Loucy (cell line): Measurements from ENCODE around the gene GPC4.

Source experiments
- H2AFZ ChIP-seq: fragments of 200-600 bp; sonication (generic); 2 replicates; pipeline ENCODE4 v1.6.0; 2016; ENCODE audit warnings: antibody characterized with exemption, mild to moderate bottlenecking, low read length, moderate library complexity
- H3F3A ChIP-seq: fragments of 200-600 bp; 2 replicates; pipeline ENCODE4 v1.6.0; 2016; ENCODE audit warnings: antibody characterized with exemption, low read depth, mild to moderate bottlenecking
- H3K27me3 ChIP-seq: fragments of 200-600 bp; sonication (generic); 2 replicates; pipeline ENCODE4 v1.6.1; 2014; ENCODE audit warnings: low read length, mild to moderate bottlenecking; ENCODE audit not compliant: insufficient read depth, poor library complexity, severe bottlenecking
- H3K36me3 ChIP-seq: fragments of 200-600 bp; sonication (generic); 2 replicates; pipeline ENCODE4 v1.6.1; 2016; ENCODE audit warnings: low read length; ENCODE audit not compliant: insufficient read depth
- H3K4me1 ChIP-seq: fragments of 200-600 bp; sonication (generic); 2 replicates; pipeline ENCODE4 v1.5.1; 2014; ENCODE audit warnings: low read length, mild to moderate bottlenecking; ENCODE audit not compliant: insufficient read depth, poor library complexity, severe bottlenecking
- H3K4me2 ChIP-seq: fragments of 200-600 bp; sonication (generic); 2 replicates; pipeline ENCODE4 v1.6.0; 2014; ENCODE audit warnings: antibody characterized with exemption, low read length, low read depth, mild to moderate bottlenecking; ENCODE audit not compliant: poor library complexity, severe bottlenecking
- H3K4me3 ChIP-seq: fragments of 200-600 bp; sonication (generic); 2 replicates; pipeline ENCODE4 v1.5.1; 2014; ENCODE audit warnings: low read length, mild to moderate bottlenecking, mixed read lengths; ENCODE audit not compliant: poor library complexity, severe bottlenecking
- H3K79me2 ChIP-seq: fragments of 200-600 bp; sonication (generic); 2 replicates; pipeline ENCODE4 v1.6.1; 2014; ENCODE audit warnings: low read length; ENCODE audit not compliant: insufficient read depth
- H3K9ac ChIP-seq: fragments of 200-600 bp; sonication (generic); 2 replicates; pipeline ENCODE4 v1.6.0; 2014; ENCODE audit warnings: mild to moderate bottlenecking, low read depth, low read length, moderate library complexity; ENCODE audit not compliant: poor library complexity, severe bottlenecking
- H3K9me2 ChIP-seq: fragments of 200-600 bp; sonication (generic); replicated peaks from 2 replicates; pipeline ENCODE4 v1.6.1; 2016; ENCODE audit warnings: low read depth, low read length, mixed read lengths
- H3K9me3 ChIP-seq: fragments of 200-600 bp; sonication (generic); 2 replicates; pipeline ENCODE4 v1.6.1; 2014; ENCODE audit warnings: mild to moderate bottlenecking, antibody characterized with exemption, low read length, low read depth; ENCODE audit not compliant: insufficient read depth
- H4K20me1 ChIP-seq: fragments of 200-600 bp; sonication (generic); 2 replicates; pipeline ENCODE4 v1.6.0; 2014; ENCODE audit warnings: antibody characterized with exemption, low read length, mild to moderate bottlenecking; ENCODE audit not compliant: insufficient read depth, poor library complexity, severe bottlenecking
- EZH2phosphoT487 ChIP-seq: fragments of 200-600 bp; IDR thresholded peaks from 2 replicates; pipeline ENCODE4 v1.6.1; 2018; ENCODE audit warnings: antibody characterized with exemption, mild to moderate bottlenecking, moderate library complexity, borderline replicate concordance
- TF ChIP-seq, protein P1 (sequence below): fragments of 200-600 bp; sonication (generic); conservative IDR thresholded peaks from 2 replicates; pipeline ENCODE4 v1.5.1; 2014; ENCODE audit warnings: mild to moderate bottlenecking, antibody characterized with exemption, low read length

The GPC4 gene

DNA sequence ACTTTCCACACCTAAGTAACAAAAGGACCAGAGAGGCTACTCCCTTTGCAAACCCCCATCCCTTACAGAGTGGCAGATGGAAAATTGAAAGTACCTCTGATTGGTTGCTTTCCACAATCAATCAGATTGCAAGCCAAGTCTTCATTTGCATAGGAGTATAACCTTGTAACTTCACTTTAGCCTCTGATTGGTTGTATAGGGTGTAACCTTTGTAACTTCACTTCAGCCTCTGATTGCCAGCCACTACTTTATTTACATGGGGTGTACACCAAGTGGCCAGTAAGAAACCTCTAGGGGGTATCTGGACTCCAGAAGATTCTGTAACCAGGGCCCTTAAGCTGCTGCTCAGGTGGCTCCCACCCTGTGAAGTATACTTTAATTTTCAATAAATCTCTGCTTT lies 48.6 kb downstream of the GPC4 start:
- H3K36me3 ChIP-seq, result no peaks in the 10 kb centered on the region
- H3K4me2 ChIP-seq, result no peak overlapping the region
- H3K9ac ChIP-seq, result no peak overlapping the region
- TF ChIP-seq EZH2phosphoT487, result no peak
- TF ChIP-seq, protein P1, sequence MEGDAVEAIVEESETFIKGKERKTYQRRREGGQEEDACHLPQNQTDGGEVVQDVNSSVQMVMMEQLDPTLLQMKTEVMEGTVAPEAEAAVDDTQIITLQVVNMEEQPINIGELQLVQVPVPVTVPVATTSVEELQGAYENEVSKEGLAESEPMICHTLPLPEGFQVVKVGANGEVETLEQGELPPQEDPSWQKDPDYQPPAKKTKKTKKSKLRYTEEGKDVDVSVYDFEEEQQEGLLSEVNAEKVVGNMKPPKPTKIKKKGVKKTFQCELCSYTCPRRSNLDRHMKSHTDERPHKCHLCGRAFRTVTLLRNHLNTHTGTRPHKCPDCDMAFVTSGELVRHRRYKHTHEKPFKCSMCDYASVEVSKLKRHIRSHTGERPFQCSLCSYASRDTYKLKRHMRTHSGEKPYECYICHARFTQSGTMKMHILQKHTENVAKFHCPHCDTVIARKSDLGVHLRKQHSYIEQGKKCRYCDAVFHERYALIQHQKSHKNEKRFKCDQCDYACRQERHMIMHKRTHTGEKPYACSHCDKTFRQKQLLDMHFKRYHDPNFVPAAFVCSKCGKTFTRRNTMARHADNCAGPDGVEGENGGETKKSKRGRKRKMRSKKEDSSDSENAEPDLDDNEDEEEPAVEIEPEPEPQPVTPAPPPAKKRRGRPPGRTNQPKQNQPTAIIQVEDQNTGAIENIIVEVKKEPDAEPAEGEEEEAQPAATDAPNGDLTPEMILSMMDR, result no peak
- H4K20me1 ChIP-seq, result no peaks in the 10 kb centered on the region
- H2AFZ ChIP-seq, result no peak overlapping the region
- H3F3A ChIP-seq, result no peaks in the 10 kb centered on the region
- H3K79me2 ChIP-seq, result no peaks in the 10 kb centered on the region
- H3K27me3 ChIP-seq, result no peaks in the 10 kb centered on the region
- H3K9me2 ChIP-seq, result no peaks in the 10 kb centered on the region
- H3K4me3 ChIP-seq, result no peak overlapping the region
- H3K4me1 ChIP-seq, result peaks cover 43% of the 10 kb centered on the region
- H3K9me3 ChIP-seq, result no peaks in the 10 kb centered on the region

DNA sequence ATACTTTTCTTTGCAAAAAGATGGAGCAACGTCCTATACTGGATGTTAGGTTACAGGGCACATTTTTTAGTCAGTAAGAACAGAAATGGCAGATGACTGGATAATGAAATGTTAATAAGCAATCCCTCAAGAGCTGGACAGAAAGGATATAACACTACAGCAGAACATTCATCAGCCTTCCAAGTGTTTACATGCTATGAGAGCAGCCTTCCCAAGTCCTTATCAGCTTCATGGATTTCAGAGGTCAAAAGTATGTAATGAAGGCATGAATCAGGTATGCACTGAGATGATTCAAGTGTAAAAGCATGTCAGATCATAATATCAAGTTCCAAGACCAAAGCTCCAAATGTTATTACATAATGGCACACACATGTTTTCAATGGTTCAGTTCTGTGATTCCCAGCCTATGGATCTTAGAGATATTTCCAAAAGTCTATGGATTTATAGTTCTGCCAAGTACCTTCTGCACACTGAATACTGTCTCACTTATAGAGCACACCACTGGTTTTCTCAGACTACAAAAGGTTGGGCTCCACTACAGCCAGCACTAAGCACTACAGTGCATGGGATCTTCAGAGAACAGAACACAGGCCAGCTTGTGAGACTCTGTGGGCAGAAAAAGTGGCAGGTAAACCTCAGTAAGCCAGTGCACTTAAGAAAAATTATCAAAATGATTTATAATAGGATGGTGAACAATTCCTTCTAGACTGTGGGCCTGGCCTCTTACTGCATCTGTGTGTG lies 49.2 kb downstream of the GPC4 start:
- Histone ChIP-seq H3K9ac (no peak overlapping the region), H3K9me2 (no peaks in the 10 kb centered on the region), H3K4me3 (no peak overlapping the region), H3K27me3 (no peaks in the 10 kb centered on the region), H3K9me3 (no peaks in the 10 kb centered on the region), H3K79me2 (no peaks in the 10 kb centered on the region), H2AFZ (no peak overlapping the region), H3K4me1 (peaks cover 47% of the 10 kb centered on the region), H3F3A (no peaks in the 10 kb centered on the region), H4K20me1 (no peaks in the 10 kb centered on the region), H3K36me3 (no peaks in the 10 kb centered on the region), H3K4me2 (peak overlapping the region; percentile 42)
- TF ChIP-seq, protein P1, result no peak
- no peak for TF ChIP-seq EZH2phosphoT487

DNA sequence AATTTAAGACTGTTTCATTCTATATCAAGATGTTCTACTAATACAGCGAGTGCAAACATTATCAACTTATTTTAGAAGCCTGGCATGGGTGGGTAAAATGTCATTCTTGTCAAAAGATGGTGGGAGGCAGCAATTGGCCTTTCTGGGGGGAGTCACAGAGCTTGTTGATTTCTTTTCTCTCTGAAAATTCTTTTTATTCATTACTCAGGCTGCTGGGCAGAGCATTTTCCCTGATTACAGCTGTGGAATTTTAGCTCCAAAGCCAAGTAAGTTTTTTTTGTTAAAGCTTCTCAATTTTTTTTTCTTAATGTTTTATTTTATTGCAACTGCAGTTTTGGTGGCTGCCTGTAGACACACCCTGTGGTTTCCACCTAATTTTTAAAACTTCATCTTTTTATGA lies 50.4 kb downstream of the GPC4 start:
- no peaks in the 10 kb centered on the region for H3K9me2 ChIP-seq
- peaks cover 42% of the 10 kb centered on the region for H3K4me1 ChIP-seq
- H3K36me3 ChIP-seq, result no peaks in the 10 kb centered on the region
- no peaks in the 10 kb centered on the region for H3K9me3 ChIP-seq
- H3K27me3 ChIP-seq, result no peaks in the 10 kb centered on the region
- peak overlapping the region; percentile 42 for H3K4me2 ChIP-seq
- no peaks in the 10 kb centered on the region for H4K20me1 ChIP-seq
- H3K9ac ChIP-seq, result no peak overlapping the region
- TF ChIP-seq, protein P1, result no peak
- no peak for TF ChIP-seq EZH2phosphoT487
- no peaks in the 10 kb centered on the region for H3K79me2 ChIP-seq
- peak overlapping the region; percentile 55; the same call in 1 of the 2 replicates for H2AFZ ChIP-seq
- no peaks in the 10 kb centered on the region for H3F3A ChIP-seq
- no peak overlapping the region for H3K4me3 ChIP-seq
